ENCODE results near the gene ASXL2.
A peak's percentile ranks its signal among the peaks of the same experiment; 100 is the strongest.

ASXL2 gene

GRCh38 chr2:25794544-25795276, 83.6 kb downstream of the ASXL2 start:
- DNase-seq = no peak

DNA sequence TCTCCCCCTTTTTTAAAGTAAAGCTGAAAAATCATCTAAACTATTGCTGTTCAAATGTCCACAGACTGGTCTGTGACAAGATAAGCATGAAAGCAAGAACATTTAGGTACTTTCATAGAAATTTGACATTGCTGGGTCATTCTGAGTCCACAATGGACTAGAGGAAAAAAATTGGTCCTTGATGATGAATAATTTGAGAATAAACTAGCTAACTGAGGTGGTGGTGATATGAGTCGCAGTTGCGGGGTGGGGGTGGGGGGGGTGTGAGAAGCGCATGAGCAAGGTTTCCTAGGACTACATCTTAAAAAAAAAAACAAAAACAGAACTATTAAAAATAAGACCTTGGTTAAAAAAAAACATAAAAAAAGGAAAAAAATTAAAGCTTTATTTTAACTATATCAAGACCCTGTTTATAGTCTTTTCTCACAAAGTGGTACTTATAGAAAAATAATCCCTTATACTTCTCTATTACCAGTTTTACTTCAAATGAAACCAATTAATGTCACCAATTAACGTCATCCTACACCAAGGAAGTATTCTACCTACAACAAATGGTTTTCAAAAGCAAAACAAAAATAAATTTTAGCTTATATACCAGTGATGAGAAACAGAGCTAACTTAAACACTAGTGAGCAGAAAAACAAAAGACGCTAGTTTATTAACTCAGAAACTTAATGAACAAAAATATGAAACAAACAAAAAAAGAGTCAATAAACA, 88.1 kb downstream of the ASXL2 start:
- DNase-seq = no peak

GRCh38 chr2:25788457-25788856, 89.8 kb downstream of the ASXL2 start:
- no peak for DNase-seq

DNA sequence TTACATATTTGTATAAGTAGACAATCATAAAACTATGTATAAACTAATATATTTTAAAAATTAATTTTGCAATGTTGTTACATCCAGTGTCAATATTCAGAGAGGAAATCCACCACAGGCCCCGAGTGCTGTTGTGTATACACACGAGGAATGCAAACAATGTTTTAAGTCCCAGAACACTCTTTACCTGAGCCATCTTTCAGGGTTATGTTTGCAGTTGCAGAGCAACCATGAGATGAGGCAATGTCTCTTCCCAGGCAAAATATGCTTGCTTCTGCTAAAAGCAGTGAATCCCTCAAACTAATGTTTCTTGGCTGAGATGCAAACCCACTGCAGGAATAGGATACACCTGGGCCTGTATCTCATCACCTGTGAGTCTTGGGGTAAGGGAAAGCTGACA, 91.3 kb downstream of the ASXL2 start:
- DNase-seq = no peak

DNA sequence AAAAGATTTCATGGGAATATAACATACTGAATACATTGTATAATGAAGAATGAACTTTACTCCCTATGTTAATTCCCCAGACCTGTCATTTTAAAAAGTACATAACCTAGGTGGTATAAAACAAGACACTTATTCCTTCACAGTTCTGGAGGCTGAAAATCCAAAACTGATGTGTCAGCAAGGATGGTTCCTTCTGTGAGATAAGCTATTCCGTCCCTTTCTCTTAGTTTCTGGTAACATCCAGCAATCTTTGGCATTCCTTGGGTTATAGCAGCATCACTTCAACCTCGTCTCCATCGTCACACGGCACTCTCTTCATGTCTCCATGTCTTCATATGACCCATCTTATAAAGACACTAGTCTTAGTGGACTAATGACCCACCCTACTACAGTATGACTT, 93.9 kb downstream of the ASXL2 start:
- DNase-seq = no peak

DNA sequence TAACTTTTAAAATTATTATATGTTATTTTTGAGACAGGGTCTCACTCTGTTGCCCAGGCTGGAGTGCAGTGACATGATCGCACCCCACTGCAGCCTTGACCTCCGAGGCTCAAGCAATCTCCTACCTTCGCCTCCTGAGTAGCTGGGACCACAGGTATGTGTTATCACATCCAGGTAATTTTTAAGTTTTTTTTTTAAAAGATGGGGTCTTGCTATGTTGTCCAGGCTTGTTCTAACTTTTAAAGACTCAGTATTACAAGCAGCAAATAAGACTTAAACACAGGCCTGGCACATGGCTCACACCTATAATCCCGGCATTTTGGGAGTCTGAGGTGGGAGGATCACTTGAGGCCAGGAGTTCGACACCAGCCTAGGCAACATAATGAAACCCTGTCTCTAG, 101.2 kb downstream of the ASXL2 start:
- DNase-seq = no peak

- DNase-seq = no peak
These were observed 106.2 kb downstream of the ASXL2 start for GRCh38 chr2:25772078-25772477.

GRCh38 chr2:25763575-25763974, 114.7 kb downstream of the ASXL2 start:
- DNase-seq = no peak

DNA sequence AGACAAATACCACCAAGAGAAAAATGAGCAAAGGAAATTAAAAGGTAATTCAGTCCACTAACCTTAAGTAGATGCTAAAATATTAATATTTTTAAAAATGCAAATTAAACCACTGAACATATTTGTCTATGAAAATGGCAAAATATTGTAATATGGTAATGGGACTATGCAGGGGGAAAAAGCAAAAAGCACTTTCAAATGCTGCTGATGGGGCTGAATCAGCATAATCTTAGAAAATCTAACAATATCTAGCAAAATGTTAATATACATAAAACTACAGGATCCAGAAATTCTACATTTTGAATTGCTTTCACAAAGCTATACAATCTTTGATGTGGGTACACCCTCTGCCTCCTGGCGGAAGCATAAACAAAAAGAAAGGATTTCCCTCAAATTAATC, 118.0 kb downstream of the ASXL2 start:
- DNase-seq = no peak

GRCh38 chr2:25758348-25758747, 119.9 kb downstream of the ASXL2 start:
- DNase-seq = no peak

- no peak for DNase-seq
These were observed 120.4 kb downstream of the ASXL2 start for GRCh38 chr2:25757906-25758305.

DNA sequence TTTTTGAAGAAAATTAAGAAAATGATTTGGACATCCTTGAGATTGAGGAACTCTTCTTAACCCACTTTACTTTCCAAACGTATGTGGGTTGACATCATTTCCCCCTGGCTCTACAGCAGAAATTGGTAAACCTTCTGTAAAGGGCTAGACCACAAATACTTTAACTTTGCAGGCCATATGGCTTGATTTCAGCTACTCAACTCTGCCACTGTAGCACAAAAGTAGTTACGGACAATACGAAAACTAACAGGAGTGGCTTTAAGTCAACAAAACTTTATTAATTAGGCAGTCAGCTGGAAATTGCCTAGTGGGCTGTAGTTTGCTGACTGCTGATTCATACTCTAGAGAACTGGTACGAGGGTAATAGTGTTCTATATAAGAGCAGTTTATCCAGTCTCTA, 121.8 kb downstream of the ASXL2 start:
- DNase-seq = no peak

GRCh38 chr2:25749676-25750075, 128.6 kb downstream of the ASXL2 start:
- no peak for DNase-seq

DNA sequence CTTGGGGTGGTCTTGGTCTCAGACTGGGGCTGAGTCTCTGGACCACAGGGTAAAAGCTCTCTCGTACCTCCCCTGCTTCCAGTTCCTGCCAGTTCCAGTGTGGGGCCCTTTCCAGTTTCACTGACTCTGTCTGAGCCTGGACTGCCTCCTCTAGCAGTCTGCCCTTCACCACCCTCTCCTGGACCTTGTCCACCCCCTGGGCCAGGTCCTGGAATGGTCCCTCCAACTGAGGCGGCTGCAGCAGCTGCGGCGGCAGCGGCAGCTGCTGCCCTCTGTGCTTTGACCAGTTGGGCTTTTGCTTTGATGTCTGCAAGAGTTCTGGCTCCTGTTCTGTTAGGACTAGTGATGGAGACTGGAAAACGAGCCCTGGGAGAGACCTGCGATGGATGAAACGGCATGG, 134.2 kb downstream of the ASXL2 start:
- DNase-seq = no peak

DNA sequence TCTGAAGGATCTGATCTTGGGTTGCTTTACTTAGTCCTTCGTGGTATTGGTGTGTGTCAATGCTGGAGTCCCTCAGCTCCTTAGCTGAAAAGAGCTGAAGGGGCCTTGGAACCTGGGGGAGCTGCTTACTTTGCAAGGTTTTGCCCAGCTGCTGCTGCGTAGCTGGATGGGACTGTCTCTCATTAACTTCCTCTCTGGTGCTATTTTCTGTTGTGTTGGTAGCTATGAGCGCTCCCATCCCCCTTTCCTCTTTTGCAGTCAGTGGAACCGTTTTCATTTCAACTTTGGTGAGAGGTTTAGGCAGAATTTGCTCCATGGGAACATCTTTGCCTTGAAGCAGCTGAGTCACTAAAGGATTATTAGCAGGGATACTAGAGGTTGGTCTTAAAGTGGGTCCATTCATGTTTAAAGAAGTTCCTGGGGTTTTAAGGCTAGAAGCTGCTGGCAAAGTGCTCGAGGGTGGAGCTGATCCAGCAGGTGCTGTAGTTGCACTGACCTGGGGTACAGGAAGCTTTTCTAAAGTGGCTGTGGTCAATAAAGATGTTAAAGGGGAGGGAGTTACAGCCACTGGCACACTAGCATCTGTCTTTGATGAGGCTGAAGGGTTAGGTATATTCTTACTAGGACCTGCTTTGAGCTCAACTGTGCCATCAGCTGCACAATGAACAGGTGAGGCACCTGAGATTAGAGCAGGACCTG, 135.0 kb downstream of the ASXL2 start:
- peak; percentile 79 for DNase-seq

GRCh38 chr2:25742501-25742900, 135.8 kb downstream of the ASXL2 start:
- DNase-seq = no peak

- DNase-seq = no peak
These were observed 137.4 kb downstream of the ASXL2 start for GRCh38 chr2:25740810-25741381.

GRCh38 chr2:25738383-25739343, 139.6 kb downstream of the ASXL2 start:
- no peak for DNase-seq

DNA sequence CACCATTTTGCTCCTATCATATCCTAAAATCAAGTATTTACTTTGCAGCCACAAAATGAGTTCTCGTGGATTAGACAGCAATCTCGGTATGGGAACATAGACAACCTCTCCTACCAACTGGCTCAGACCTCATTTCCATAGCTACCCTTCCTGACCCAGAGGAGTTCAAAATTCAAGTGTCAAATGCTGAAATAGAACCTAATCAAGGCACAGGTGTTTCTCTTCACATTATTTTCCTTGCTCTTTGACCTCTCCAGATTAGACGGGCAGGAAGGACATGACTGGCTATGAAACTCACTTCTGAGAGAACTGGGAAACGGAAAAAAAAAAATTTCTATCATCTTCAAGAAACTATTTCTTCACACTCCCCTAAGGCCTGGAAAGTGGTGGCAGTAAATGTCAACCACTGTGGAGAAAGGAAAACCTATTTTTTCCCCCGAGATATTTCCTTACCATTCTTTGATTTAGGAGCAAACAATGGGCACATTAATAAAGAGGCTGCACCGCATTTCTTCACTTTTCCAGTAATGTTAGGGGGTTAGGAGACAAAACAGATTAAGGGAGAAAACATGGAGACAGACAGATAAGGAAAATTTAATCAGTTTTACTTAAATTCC, 141.3 kb downstream of the ASXL2 start:
- no peak for DNase-seq

DNA sequence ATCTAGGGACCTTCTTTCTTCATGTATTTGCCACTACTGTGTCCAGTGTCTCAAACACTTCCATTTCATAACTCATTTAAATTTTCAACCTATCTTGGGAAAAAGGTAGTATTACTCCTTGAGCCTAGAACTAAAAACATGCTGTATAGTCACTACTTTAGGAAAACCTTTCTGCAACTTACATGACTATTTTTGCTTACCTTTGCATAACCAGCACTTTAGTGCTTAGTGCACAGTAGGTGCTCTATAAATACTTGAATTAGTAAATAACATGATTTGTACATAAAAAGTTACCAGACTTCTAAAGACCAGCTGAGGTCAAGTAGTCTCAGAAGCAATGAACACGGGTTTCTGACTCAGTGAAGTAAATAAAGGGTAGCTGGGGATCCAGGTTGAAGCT, 142.5 kb downstream of the ASXL2 start:
- no peak for DNase-seq

DNA sequence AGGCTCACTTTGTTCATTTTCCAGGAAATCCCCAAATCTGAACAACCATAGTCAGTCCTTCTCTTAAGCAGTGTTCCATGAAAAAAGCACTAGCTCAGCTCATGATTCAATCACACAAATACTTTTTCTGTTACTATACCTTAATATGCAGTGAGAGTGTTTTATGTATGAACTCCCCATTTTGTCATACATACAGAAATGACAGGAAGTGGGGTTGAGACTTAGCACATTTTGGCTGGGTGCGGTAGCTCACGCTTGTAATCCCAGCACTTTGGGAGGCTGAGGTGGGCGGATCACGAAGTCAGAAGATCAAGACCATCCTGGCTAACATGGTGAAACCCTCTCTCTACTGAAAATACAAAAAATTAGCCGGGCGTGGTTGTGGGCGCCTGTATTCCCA, 149.7 kb downstream of the ASXL2 start:
- DNase-seq = no peak

DNA sequence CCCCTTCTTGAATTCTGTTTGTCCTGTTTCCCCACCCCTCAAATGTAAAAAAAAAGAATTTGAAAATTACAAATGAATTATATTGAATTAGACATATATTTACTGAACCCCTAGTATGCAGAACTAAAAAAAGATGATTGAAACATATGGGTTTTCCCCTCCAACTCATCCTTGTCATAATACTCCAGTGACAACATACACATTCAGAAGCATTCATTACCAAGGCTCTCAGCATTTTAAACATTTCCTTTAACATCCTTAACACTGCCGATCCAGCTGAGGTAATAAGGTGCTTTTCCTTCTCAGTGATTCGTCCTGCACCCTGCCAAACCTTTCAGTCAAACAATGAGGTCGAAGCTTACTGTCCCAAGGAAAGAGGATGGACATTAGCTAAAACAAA, 151.8 kb downstream of the ASXL2 start:
- no peak for DNase-seq

All from DMS79 (cell line).